Left renal pelvis (tissue), 4 donors: Measurements from ENCODE around the gene SOCS2. TPM values are rescaled to one million over a fixed set of nuclear protein-coding genes. Genes with fewer than 3 reads are reported as not detected.
"Not testable (repeated sequence)": the region's sequence is repeated elsewhere in the genome, so short reads cannot be mapped to it uniquely, and the experiment has no call there.

Source experiments
- DNase-seq, 4 donors: peaks; one replicate each; pipeline ENCODE4 v3.0.0-alpha.2; 2013; ENCODE audit warnings: low read depth in 4 of 4, low spot score in 3 of 4
- polyA plus RNA-seq, 4 donors: library from polyadenylated mRNA; unstranded; fragments of 120-200 nt; gene quantifications; one replicate each; pipeline ENCODE4 v1.2.1, GENCODE V29; 2013; ENCODE audit not compliant: insufficient read length in 4 of 4

The SOCS2 gene
- polyA plus RNA-seq, 4 donors, result 36.0 to 49.9 (median 38.4) TPM

DNA sequence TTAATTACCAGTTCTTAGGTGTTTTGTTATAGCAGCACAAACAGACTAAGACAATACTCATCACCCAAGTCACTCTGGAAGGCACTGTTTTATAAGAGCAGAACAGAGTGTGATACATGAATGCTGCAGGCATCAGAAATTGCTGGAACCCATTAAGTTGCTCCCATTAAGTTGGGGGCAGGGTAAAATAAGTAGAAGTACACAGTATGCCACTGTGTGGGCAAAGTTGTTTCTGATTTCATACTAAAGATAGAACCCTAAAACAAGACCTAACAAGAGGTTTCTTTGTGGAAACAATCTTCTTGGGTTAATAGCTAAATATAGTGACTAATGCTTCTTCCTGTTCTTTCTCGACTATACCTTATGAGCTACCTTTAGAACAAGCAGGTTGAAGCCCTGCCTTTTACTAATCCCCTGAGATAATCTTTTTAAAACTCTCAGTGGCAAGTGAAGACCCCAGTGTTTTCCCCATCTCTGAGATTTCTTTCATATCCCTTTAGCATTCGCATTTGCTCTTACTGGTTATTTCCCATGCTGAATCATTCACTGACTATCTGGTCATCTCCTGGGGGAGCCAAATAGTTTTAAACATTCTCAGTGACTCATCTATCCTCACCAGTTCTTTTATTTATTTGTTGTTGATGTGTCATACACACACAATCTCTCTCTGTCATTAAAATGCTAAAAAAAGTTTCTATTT is 52.3 kb downstream of the SOCS2 start:
- DNase-seq, result no peak

DNA sequence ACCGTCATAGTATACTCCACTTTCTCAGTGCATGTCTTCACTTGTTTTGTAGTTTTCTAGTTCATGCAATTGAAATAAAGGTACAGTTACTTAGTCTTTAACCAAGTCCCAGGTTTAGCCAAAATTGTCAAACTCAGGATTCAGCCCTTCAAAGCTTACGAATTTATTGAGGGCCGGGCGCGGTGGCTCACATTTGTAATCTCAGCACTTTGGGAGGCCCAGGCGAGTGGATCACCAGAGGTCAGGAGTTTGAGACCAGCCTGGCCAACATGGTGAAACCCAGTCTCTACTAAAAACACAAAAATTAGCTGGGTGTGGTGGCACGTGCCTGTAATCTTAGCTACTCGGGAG is 52.8 kb downstream of the SOCS2 start:
- DNase-seq, result not testable (repeated sequence)

DNA sequence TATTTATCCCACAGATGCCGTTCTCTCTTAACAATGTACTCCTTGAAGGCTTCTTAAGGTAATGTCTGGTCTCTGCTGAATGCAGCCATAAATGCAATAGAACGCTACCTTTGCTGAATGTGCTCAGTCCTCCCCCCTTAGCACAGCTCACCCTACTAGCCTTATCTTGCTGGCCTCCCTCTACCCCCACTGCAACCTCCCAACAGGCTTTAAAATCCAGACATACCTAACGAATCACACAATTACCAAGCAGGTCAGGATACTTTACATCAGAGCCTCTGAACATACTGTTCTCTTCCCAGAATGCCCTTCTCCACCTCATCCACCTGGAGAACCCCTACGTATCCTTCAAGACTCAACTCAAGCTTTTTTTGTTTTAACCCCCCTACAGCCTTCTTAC is 53.7 kb downstream of the SOCS2 start:
- DNase-seq, result no peak

Other genes starting within 250 kb of the SOCS2 start
- 100 to 1,000 TPM in 3 of 4 donors, 10 to 100 TPM in 1; 76.5 to 158 (median 128) TPM for gene NUDT4, start 194.8 kb upstream of the SOCS2 start, polyA plus RNA-seq
- 100 to 1,000 TPM; 132 to 196 (median 159) TPM for gene UBE2N, start 130.7 kb upstream of the SOCS2 start, polyA plus RNA-seq
- gene MRPL42, start 105.2 kb upstream of the SOCS2 start, polyA plus RNA-seq, result 100 to 1,000 TPM in 1 of 4 donors, 10 to 100 TPM in 3; 48.9 to 105 (median 71.8) TPM
- gene CRADD, start 104.7 kb downstream of the SOCS2 start, polyA plus RNA-seq, result 10 to 100 TPM in 3 of 4 donors, 1 to 10 TPM in 1; 5.4 to 14.9 (median 11.6) TPM